Stimulated activated CD4-positive, alpha-beta T cell treated with anti-CD3 and anti-CD28 coated beads, Interleukin-15, amount 100 ng/mL, for 1 hour (primary cell): ENCODE measurements around the gene CUL4A.
A peak's percentile ranks its signal among the peaks of the same experiment; 100 is the strongest.
"Not testable (repeated sequence)": the region's sequence is repeated elsewhere in the genome, so short reads cannot be mapped to it uniquely, and the experiment has no call there.

Experiments used
- DNase-seq, 2 donors: peaks; one replicate each; pipeline ENCODE4 v3.0.0-alpha.2; 2020; ENCODE audit warnings: low read depth in 1 of 2, low spot score in 1 of 2

The CUL4A gene

DNA sequence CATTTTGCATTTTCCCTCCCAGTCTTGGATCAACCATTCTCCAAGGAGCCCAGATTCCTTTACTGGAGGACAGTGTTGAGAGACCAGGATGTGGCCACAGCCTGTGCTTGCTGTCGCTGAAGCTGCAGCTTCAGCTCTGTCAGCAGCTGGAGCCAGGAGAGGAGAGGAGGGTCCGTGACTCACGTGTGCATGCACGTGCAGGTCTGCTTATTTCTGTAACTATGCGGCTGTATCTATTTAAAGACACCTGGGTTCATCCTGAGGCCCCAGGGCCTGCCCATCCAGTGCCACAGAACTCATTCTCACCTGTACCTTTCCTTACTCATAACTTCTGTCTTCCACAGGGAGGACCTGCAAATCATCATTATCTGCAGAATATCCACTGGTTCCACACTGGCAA lies 79.5 kb downstream of the CUL4A start:
- no peak for DNase-seq

GRCh38 chr13:113291129-113291528 lies 81.7 kb downstream of the CUL4A start:
- DNase-seq = no peak

GRCh38 chr13:113292021-113292862 lies 82.8 kb downstream of the CUL4A start:
- DNase-seq = no peak

DNA sequence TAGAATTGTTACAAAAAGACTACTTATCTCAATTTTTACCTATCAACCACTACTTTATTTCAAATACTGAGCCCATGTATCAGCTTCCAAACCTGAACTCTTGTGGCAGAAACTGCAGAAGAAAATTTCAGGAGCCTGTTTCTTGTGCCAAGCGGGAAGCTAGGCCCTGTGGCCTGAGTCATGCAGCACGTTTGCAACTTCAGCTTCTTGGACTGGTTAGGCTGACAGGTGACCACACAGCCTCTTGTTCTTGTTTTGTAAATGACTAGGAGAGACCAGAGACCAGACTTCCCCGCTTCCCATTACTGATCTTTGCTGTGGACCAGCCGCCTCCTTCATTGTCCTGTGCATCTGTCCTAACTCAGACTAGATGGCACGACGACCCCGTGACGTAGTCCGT lies 84.3 kb downstream of the CUL4A start:
- no peak for DNase-seq

GRCh38 chr13:113295776-113296175 lies 86.4 kb downstream of the CUL4A start:
- DNase-seq = no peak

DNA sequence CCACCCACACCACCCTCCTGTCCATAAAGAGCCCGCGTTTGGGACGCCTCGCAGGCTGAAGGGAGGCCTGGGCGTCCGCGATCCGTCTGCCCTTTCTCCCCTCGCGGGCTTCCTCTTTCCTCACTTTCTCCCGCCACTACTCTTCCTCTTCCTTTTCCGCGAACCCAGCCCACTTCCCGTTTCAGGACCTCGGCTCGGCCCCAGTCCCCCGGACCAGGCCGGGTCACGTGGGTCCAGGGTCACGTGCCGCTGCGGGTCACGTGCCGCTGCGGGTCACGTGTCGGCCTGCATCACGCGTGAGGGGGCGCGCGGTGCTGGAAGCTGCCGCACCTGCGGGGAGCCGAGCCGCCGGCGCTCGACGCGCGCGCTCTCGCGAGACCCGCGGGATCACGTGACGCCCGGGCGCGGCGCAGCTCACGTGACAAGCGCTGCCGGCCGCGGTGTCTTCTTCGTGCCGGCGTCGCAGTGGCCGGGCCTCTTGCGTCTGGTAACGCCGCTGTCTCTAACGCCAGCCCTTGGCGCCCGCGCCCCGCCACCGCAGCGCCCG lies 87.5 kb downstream of the CUL4A start, which contains the start of gene LAMP1:
Gene LAMP1 (plus strand): TSS at position 417 of the 547 bp plus-strand sequence. CDS start 196 bp downstream, outside the sequence.
- DNase-seq = peak; percentile 99 to 100

DNA sequence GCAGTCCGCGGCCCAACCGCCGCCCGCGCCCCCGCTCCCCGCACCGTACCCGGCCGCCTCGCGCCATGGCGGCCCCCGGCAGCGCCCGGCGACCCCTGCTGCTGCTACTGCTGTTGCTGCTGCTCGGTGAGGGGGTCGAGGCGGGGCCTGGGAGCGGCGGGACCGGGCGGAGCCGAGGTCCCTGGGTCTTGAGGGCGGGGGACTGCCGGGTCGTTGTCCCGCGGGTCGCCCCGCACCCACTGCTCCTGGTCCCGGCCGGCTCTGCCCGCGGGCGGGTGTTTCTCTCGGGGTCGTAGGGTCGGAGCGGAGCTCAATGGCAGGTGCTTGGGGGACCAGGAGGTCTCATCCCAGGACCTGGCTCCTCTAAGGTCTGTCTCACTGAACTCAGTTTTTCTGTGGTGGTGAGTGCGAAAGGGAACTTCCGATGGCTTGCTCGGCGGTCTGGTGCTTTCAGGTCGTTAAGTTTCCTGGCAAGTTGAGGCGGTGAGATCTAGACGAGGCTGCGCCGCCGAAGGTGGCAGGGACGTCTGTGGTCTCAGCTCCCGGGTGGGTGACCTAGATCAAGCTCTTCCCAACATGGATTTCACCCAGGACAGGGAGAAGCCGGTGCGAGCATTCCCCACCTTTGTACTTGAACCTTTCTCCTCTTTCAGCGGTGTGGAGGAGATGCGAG lies 88.1 kb downstream of the CUL4A start:
- DNase-seq = peak; percentile 20 to 25

- DNase-seq = no peak
Observed at GRCh38 chr13:113298043-113298945, 88.9 kb downstream of the CUL4A start.

GRCh38 chr13:113299951-113300350 lies 90.5 kb downstream of the CUL4A start:
- no peak for DNase-seq

GRCh38 chr13:113302986-113303385 lies 93.6 kb downstream of the CUL4A start:
- DNase-seq = no peak

DNA sequence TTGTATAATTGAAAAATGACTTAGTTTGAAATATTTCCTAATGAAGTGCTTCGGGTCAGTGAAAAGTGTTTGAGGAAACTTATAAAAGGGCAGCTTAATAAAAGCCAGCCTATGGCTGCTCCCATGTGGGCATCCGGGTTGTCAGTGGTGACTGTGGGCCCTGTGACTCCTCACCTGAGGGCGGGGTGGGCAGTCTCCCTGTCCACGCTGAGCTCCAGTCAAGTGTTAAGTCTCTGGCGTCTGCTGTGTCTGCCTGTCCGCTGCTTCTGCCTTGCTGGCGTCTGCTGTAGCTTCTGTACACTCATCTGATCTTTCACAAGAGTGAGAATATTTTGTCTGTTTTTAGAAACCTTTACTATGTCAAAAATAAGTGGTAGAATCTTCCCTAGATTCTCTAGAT lies 94.7 kb downstream of the CUL4A start:
- no peak for DNase-seq

GRCh38 chr13:113305208-113305607 lies 95.8 kb downstream of the CUL4A start:
- no peak for DNase-seq

DNA sequence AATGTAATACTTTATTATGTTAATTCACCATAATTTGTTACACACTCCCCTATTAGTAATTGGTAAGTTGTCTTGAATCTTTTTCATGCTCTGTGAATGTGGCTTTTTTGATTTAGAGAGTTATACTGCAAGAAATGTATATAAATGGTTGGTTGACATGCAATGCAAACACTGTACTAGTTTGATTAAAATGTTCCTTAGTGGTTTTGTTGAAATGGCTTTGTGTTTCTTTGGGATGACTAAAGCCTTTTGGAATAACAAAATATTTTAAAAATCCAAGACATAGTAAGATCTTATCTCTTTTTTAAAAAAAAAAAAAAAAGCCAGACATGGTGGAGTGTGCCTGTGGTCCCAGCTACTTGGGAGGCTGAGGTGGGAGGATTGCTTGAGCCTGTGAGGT lies 98.1 kb downstream of the CUL4A start:
- DNase-seq = no peak

- no peak for DNase-seq
Observed at GRCh38 chr13:113309473-113309872, 100.1 kb downstream of the CUL4A start.

DNA sequence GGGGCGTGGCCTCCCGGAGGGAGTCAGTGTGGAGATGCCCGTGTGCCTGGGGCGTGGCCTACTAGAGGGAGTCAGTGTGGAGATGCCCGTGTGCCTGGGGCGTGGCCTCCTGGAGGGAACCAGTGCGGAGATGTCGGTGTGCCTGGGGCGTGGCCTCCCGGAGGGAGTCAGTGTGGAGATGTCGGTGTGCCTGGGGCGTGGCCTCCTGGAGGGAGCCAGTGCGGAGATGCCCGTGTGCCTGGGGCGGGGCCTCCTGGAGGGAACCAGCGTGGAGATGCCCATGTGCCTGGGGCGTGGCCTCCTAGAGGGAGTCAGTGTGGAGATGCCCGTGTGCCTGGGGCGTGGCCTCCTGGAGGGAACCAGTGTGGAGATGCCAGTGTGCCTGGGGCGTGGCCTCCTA lies 104.7 kb downstream of the CUL4A start:
- not testable (repeated sequence) for DNase-seq

GRCh38 chr13:113314895-113315470 lies 105.6 kb downstream of the CUL4A start:
- not testable (repeated sequence) for DNase-seq

GRCh38 chr13:113315992-113316391 lies 106.6 kb downstream of the CUL4A start:
- DNase-seq = no peak
